Astrocyte of the cerebellum (primary cell): ENCODE measurements around the gene MAPK8.
"Not testable (repeated sequence)": the region's sequence is repeated elsewhere in the genome, so short reads cannot be mapped to it uniquely, and the experiment has no call there.

Source experiments
- DNase-seq: peaks from one replicate; pipeline ENCODE4 v3.0.0-alpha.2; 2011; ENCODE audit warnings: low read depth
- H3K4me3 ChIP-seq: 2 replicates; pipeline ENCODE4 v1.5.1; 2011; ENCODE audit warnings: mild to moderate bottlenecking, low read depth, low read length, moderate library complexity
- in situ Hi-C: cut with HindIII; loops from 2 replicates; pipeline ENCODE4 v1.10.0; 2017; ENCODE audit warnings: low sequenced_read_pairs
- TF ChIP-seq, protein P1 (sequence below): IDR thresholded peaks from 2 replicates; pipeline ENCODE4 v1.5.1; 2012; ENCODE audit warnings: low read length, low read depth, moderate library complexity, mild to moderate bottlenecking; ENCODE audit errors: missing control alignments

MAPK8 gene

DNA sequence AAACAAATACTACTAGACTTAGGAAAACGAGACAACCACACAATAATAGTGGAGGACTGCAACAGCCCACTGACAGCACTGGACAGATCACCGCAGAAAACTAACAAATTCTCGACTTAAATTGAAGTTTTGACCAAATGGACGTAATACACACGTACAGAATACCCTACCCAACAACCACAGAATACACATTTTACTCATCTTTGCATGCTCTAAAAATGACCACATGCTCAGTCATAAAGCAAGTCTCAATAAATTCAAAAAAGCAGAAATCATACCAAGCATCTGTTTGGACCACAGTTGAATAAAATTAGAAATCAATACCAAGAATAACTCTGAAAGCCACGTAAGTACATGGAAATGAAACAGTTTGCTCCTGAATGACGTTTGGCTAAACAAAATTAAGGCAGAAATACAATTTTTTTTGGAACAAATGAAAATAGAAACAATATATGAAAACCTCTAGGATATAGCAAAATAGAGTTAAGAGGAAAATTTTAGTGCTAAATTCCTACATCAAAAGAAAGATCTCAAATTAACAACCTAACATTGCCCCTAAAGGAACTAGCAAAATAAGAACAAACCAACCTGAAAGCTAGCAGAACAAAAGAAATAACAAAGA is 30.6 kb downstream of the MAPK8 start:
- TF ChIP-seq, protein P1, sequence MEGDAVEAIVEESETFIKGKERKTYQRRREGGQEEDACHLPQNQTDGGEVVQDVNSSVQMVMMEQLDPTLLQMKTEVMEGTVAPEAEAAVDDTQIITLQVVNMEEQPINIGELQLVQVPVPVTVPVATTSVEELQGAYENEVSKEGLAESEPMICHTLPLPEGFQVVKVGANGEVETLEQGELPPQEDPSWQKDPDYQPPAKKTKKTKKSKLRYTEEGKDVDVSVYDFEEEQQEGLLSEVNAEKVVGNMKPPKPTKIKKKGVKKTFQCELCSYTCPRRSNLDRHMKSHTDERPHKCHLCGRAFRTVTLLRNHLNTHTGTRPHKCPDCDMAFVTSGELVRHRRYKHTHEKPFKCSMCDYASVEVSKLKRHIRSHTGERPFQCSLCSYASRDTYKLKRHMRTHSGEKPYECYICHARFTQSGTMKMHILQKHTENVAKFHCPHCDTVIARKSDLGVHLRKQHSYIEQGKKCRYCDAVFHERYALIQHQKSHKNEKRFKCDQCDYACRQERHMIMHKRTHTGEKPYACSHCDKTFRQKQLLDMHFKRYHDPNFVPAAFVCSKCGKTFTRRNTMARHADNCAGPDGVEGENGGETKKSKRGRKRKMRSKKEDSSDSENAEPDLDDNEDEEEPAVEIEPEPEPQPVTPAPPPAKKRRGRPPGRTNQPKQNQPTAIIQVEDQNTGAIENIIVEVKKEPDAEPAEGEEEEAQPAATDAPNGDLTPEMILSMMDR: no peak
- no peak for DNase-seq
- in situ Hi-C loops: no loop called here
- no peak overlapping the region for H3K4me3 ChIP-seq

DNA sequence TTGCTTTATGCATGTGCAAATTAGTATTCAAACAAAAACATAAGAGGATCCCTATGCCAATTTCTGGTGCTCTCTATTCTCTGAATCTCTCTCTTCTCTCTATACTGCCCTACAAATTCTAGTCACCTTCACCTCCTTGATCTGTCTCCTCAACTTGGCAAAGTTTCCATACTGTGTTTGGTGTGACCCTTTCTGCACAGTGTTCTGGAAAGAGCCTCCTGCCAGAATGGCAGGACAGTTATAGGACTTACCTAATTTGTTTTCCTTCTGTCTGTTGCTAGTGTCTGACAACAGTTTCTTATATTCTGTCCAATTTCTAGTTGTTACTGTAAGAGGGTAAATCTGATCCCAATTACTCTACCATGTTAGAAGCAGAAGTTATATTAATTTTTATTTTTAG is 34.3 kb downstream of the MAPK8 start:
- TF ChIP-seq, protein P1: no peak
- in situ Hi-C loops: no loop called here
- H3K4me3 ChIP-seq: no peak overlapping the region
- DNase-seq: no peak

DNA sequence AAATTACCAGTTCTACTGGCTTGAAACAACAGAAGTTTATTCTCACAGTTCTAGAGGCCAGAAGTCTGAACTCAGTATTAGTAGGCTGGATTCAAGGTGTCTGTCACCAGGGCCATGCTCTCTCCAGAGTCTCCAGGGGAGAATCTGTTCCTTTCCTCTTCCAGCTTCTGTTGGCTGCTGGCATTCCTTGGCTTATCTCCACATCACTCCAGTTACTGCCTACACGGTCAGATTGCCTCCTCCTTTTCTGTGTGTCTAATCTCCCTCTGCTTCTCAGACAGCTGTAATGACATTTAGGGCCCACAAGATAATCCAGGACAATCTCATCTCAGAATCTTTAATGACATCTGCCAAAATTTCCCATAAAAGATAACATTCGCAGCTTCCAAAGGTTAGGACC is 36.6 kb downstream of the MAPK8 start:
- H3K4me3 ChIP-seq: no peak overlapping the region
- no peak for DNase-seq
- in situ Hi-C loops: no loop called here
- TF ChIP-seq, protein P1: no peak

DNA sequence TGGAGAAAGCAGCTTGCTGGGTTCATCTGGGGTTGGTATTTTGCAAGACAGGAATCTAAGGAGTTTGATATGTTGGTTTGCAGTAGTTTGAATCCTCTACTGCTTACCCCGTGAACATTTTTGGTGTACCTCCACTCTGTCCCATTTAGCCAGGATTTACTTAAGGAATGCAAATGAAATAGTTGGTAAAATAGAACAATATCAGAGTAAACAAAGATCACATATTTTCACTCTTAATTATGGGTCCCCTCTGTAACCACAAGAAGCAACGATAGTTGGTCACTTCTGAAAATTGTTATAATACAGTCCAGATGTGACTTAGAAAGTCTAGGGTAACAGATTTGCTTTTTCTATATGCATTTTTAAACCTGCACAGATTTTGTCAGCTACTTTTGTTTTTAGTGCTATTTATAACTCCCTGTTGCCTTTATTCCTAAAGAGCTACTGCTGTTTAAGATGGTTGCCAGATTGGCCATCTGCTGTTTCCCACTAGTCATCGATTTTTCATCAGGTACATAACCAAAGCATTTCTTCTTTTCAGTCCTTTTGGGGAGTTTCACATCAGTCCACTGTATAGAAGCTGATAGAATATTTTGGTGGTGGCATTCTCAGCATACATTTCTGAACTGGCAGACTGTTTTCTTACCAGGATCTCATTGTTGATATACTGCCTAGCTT is 37.6 kb downstream of the MAPK8 start:
- H3K4me3 ChIP-seq: no peak overlapping the region
- DNase-seq: peak; percentile 22
- in situ Hi-C loops: no loop called here
- TF ChIP-seq, protein P1: no peak

DNA sequence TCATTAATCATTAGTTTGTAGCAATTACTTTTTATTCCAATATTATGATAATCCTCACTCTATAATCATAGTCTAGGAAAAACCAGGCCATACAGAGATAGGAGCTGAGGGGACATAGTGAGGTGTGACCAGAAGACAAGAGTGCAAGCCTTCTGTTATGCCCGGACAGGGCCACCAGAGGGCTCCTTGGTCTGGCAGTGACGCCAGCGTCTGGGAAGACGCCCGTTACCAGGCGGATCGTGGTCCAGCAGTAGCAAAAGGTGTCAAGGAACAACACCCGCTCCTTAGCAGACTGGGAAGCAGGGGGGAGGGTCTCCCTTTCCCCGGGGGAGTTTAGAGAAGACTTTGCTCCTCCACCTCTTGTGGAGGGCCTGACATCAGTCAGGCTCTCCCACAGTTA is 39.8 kb downstream of the MAPK8 start:
- H3K4me3 ChIP-seq, DNase-seq, in situ Hi-C loops: not testable (repeated sequence)

DNA sequence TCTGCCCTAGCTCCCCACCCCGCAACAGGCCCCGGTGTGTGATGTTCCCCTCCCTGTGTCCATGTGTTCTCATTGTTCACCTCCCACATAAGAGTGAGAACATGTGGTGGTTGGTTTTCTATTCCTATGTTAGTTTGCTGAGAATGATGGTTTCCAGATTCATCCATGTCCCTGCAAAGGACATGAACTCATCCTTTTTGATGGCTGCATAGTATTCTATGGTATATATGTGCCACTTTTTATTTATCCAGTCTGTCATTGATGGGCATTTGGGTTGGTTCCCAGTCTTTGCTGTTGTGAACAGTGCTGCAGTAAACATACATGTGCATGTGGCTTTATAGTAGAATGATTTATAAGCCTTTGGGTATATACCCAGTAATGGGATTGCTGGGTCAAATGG is 41.1 kb downstream of the MAPK8 start:
- DNase-seq, H3K4me3 ChIP-seq, in situ Hi-C loops: not testable (repeated sequence)

DNA sequence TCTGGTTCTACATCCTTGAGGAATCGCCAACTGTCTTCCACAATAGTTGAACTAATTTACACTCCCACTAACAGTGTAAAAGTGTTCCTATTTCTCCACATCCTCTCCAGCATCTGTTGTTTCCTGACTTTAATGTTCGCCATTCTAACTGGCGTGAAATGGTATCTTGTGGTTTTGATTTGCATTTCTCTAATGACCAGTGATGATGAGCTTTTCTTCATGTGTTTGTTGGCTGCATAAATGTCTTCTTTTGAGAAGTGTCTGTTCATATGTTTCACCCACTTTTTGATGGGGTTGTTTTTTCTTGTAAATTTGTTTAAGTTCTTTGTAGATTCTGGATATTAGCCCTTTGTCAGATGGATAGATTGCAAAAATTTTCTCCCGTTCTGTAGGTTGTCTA is 41.5 kb downstream of the MAPK8 start:
- in situ Hi-C loops, DNase-seq, H3K4me3 ChIP-seq: not testable (repeated sequence)

DNA sequence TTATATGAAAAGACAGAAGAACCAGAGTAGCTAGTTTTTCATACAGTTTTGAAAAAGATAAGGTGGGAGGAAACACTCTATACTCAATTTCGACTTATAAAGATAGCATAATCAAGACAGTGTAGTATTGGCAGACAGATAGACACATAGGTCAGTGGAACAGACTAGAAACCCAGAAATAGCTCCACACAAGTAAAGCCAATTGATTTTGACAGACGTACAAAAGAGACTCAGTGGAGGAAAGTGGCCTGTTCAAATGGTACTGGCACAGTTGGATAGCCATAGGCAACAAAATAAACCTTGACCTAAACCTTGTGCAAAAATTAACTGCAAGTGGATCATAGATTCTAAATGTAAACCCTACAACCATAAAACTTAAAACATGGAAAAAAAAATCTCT is 46.8 kb downstream of the MAPK8 start:
- TF ChIP-seq, protein P1: no peak
- H3K4me3 ChIP-seq: no peak overlapping the region
- in situ Hi-C loops: no loop called here
- no peak for DNase-seq
